Stimulated activated CD4-positive, alpha-beta T cell treated with anti-CD3 and anti-CD28 coated beads, Interleukin-15, amount 100 ng/mL, for 48 hours (primary cell): ENCODE measurements around the gene ZBTB9.

Source experiments
- DNase-seq, 2 donors: peaks; one replicate each; pipeline ENCODE4 v3.0.0-alpha.2; 2020; ENCODE audit warnings: low read depth in 2 of 2

ZBTB9 gene

GRCh38 chr6:33433001-33433543, 21.3 kb upstream of the ZBTB9 start:
- DNase-seq: no peak

GRCh38 chr6:33433544-33434191, 20.7 kb upstream of the ZBTB9 start:
- DNase-seq: no peak

GRCh38 chr6:33434961-33435360, 19.4 kb upstream of the ZBTB9 start:
- no peak for DNase-seq

- DNase-seq: no peak
These were observed 16.7 kb upstream of the ZBTB9 start for GRCh38 chr6:33437666-33438065.

- no peak for DNase-seq
These were observed 15.3 kb upstream of the ZBTB9 start for GRCh38 chr6:33438978-33439594.

- DNase-seq: no peak
These were observed 14.3 kb upstream of the ZBTB9 start for GRCh38 chr6:33439956-33440648.

- no peak for DNase-seq
These were observed 13.6 kb upstream of the ZBTB9 start for GRCh38 chr6:33440649-33441309.

GRCh38 chr6:33441457-33441856, 12.9 kb upstream of the ZBTB9 start:
- DNase-seq: no peak

- DNase-seq: no peak
These were observed 12.1 kb upstream of the ZBTB9 start for GRCh38 chr6:33442283-33442682.

- no peak for DNase-seq
These were observed 11.4 kb upstream of the ZBTB9 start for GRCh38 chr6:33443025-33443424.

- no peak for DNase-seq
These were observed 10.5 kb upstream of the ZBTB9 start for GRCh38 chr6:33443619-33444504.

GRCh38 chr6:33445119-33445603, 9.2 kb upstream of the ZBTB9 start:
- no peak for DNase-seq

GRCh38 chr6:33446356-33446755, 8.0 kb upstream of the ZBTB9 start:
- DNase-seq: no peak

GRCh38 chr6:33450434-33450833, 3.9 kb upstream of the ZBTB9 start:
- no peak for DNase-seq

GRCh38 chr6:33451606-33452005, 2.8 kb upstream of the ZBTB9 start:
- DNase-seq: no peak

- no peak for DNase-seq
These were observed 1.9 kb upstream of the ZBTB9 start for GRCh38 chr6:33452496-33452895.

GRCh38 chr6:33453393-33454008, 875 bp upstream of the ZBTB9 start:
- DNase-seq: no peak

- DNase-seq: no peak
These were observed 675 bp downstream of the ZBTB9 start for GRCh38 chr6:33455051-33455450.

- DNase-seq: no peak
These were observed 1.8 kb downstream of the ZBTB9 start for GRCh38 chr6:33456156-33456555.

- DNase-seq: no peak
These were observed 4.3 kb downstream of the ZBTB9 start for GRCh38 chr6:33458676-33459075.

GRCh38 chr6:33459226-33459625, 4.8 kb downstream of the ZBTB9 start:
- DNase-seq: no peak
